CD4-positive, alpha-beta T cell treated with Interleukin-17A for 1 hour (primary cell): Measurements from ENCODE around the gene POC1A.
A peak's percentile ranks its signal among the peaks of the same experiment; 100 is the strongest.

Experiments used
- DNase-seq: peaks from one replicate; pipeline ENCODE4 v3.0.0-alpha.2; 2020

The POC1A gene

DNA sequence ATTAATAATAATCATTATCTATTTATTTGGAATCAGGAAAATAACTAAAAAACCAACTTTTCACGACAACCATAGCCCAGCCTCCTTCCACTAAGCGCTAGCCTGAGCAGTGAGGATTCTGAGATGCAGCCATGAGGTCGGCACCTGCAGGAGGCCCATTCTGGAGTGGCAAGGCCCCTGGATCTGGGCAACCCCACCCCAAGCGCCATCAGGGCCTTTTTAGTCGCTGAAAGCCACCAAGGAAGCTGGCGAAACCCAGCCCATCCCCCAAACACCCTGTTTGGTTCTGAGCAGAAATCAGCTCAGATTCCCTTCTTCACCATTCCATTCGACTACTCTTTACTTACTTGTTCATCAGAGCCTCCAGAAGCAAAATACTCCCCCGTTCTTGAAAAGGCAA is 29.5 kb downstream of the POC1A start:
- no peak for DNase-seq

DNA sequence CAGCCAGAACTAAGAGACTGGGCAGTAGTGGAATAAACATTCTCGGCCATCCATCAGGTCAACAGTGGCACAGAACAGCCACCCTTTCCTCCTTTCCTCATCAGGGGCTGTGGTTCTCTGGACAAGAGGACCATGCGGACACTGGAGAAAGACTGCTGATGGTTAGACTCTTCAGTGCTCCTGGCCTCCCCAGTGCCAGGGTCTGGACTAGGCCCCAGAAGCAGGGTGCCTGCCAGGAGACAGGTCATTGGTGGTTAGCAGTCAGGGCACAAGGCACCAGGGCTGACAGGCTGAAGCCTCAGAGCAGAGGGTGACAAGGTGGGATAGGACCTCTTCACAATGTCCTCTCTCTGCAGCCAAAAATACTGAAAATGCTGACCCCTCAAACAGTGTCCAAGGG is 30.1 kb downstream of the POC1A start:
- DNase-seq, result no peak

DNA sequence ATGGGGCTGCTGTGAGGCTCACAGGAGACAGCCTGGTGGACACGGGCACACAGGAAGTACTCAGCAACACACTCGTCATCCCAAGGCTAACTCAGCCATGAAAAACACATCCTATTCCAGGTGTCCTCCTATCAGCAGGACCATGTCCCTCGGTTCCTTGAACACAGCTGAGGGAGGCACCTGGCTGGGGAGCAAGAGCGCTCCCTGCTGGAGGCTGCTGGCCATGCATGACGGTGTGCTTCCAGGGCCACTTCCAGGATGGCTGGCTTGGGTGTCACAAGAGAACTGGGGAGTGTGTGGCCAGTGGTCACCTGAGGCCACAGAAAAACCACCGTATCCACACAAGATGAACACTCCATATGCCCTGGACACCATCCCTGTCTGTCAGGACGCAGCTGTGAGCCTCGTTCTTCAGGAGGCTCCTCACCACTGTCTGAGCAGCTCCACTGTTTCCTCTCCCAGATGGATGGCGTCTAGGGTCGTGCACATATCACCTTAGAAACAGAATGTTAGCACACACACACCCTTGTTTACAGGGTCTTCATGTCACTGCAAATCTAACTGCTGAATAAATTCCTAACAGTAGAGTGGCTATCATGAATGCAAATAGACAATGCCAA is 31.0 kb downstream of the POC1A start:
- peak; percentile 80 for DNase-seq

DNA sequence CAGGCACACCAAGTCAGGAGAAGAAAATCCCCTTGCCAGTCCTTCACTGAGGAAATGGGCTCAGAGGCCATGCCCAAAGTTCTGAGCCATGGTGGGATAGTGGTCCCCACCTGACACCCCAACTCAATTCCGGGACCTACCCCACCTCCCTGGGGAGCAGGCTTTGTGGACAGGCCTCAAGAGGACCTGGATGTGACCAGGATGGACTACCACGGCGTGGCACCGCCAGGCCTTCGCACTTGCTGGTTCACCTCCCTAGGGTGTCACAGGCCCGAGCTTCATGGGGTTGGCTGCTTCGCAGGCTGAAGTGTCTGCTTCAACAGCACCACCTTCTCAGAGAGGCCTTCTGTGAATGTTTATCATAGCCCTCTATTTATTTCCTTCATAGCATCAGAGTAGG is 31.7 kb downstream of the POC1A start:
- no peak for DNase-seq

DNA sequence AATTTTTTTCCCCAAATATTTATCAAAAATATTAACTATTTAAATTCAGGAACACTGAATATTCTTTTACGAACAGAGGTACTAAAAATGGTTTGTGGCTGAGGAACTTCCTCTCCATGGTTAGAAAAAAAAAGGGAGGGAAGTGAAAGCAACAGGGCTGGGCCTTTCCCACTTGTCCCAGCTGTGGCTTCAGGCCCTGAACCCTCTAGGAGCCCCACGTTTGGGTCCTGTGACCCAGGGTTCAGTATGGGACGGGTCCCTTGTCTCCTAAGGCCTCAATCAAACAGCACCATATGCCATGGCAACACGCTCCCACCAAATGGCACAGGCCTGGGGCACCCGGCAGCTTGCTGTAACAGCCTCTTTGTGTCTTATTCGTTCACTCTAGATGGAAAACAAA is 32.4 kb downstream of the POC1A start:
- no peak for DNase-seq

DNA sequence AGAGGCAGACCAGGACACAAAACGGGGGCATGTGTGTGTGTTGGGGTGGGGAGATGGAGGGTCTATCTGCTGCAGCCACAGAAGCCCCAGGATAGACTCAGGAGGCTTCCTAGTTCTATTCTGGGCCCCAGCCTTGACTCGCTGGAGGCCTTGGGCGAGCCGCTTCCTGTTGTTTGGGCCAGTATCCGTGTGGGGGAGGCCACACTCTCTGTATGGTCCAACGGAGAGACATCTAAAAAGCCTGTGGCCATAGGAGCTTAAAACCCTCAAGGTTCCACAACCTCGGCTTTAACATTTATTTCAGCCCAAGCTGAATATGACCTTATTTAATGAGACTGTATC is 32.8 kb downstream of the POC1A start:
- DNase-seq, result no peak

DNA sequence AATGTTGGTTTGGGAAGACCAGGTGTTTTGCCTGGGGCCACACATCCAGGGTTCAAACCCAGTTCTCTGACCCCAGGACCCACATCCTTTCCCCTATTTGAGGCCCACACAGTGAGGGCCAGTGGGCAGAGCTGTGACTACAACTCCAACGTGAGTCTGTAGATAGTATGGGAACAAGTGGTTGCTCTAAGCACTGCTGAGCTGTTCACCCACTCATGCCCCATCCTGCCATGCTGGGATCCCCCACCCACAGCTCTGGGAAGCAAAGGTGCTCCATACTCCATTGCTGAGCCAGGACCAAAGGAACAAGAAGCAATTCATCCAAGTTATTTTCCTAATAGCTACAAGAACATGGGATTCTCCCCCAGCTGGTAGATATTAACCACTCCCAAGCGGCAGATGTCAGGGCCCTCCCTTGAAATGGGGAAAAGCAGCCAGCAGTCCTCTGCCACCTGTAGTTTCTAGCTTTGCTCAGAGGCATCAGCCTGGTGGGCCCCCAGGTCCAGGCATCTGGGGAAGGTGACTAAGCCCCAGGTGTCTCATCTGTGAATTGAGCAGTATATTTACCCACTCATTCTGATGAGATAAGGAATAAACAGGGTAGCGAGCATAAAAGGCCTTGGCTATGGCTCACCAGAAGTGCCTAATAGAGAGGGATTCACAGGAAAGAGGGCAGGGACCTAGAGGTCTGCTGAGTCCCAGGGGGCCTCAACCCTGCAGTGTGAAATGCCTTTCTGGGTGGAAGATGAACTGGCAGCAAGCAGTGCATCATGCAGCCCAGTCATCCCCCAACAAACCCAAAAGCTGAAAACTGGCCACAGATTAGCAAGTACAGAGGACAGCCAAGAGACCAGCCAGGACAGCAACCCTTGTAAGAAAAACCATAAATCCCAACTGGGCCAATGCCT is 33.4 kb downstream of the POC1A start:
- DNase-seq, result no peak

DNA sequence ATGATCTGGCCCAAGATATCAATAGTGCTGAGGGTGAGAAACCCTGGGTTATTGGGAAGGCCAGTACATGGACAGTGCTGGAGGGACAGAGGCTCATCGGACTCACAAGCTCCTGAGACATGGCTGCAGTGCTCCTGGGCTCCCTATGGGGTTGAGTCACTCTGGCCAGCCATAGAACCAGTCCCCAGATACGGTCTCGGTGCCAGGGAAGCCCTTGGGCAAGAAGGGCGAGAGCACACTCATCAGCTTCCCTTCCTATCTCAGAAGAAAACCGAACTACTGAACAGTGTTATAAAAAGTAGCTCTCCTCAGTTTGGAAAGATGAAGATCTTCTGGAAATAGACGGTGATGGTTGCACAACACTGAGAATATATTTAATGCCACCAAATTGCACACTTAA is 34.4 kb downstream of the POC1A start:
- no peak for DNase-seq

DNA sequence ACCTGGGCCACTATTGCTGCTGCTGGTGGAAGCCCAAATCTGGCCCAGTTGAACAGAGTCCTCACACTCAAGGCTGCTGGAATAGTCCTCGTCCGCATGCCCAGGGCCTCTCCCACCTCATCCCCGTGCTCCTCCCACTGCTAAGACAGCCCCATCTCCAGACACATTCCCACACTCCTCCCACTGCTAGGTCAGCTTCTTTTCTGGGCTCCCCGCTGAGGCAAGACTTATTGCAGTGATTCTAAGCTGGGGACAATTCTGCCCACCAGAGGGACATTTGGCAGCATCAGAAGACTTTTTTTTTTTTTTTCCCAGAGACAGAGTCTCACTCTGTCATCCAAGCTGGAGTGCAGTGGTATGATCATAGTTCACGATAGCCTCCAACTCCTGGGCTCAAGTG is 35.1 kb downstream of the POC1A start:
- no peak for DNase-seq

DNA sequence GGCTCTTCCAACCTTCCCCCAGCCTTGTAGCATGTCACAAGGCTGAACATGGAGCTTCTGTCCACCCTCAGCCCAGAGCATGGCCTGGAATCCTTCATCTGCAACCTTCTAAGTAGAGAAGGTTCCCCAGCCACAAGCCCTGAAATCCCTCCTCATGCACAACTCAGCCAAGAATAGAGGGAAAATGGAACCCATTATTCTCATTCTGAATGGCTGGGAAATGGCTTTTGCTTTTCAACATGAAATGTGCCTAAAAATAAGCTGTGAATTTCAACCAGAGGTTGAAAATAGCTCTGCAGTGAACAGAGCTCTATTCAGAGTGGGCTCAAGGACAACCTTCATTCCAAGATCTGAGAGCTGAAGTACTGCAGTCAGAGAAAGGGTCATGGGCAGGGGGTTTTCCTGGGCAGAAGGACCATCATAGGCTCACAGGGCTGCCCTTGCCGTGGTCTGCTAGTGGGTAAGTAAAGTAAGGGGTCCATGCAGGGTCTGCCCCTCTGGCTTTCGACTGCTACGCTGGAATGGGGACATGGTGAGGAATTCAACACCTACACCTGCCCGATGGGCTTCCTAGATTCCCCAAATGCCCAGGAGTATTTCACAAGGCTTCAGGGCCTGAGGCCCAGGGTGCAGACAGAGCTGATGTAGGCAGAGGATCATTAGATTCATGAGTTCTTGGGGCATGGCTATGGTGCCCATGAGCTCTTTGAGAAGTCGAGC is 35.9 kb downstream of the POC1A start:
- no peak for DNase-seq

DNA sequence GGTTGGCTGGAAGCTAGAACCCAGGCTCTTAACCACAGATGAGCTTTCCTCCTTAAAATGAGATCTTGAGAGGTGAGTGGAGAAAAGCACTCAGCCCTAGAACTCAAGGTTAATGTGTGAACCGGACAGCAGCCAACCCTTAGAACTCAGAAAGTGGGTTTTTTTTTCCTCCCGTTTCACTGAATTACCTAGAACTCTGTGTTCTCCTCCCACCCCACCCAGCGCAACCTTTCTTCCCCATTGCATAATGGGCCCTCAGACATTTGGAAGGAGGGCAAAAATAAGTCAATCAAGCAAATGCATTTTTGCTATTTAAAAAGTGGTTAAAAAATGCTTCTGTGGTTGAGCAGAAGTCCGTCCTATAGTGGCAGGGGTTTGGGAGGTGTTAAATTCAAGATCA is 36.7 kb downstream of the POC1A start:
- no peak for DNase-seq

DNA sequence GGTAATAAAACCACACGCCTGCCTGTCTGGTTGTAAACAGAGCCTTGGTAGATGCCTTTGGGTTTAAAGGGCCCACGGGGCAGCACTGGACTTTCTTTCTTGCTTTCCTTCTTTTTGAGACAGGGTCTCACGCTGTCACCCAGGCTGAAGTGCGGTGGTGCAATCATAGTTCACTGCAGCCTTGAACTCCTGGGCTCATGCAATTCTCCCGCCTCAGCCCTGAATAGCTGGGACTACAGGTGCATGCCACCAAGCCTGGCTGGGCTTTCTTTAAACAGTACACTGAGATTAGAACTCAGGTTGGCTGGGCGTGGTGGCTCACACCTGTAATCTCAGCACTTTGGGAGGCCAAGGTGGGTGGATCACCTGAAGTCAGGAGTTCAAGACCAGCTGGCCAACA is 42.2 kb downstream of the POC1A start:
- no peak for DNase-seq

DNA sequence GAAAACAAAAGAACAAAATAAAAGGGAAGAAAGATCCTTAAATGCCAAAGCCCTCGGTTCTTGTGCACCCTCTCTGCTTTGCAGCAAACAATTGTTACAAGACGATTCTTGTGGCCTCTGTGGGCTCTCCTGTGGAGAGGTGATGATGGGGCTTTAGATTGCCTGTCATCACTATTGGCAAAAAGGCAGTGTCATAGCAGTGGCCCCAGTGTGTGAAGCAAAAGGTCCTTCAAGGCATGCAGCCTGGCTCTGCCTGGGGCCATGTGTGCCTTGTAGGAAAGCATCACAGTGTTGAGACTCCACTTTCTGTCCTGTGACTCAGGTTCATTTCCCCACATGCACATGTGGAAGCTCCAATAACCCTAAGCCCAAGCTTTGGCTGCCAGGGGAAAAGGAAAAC is 43.7 kb downstream of the POC1A start:
- no peak for DNase-seq

DNA sequence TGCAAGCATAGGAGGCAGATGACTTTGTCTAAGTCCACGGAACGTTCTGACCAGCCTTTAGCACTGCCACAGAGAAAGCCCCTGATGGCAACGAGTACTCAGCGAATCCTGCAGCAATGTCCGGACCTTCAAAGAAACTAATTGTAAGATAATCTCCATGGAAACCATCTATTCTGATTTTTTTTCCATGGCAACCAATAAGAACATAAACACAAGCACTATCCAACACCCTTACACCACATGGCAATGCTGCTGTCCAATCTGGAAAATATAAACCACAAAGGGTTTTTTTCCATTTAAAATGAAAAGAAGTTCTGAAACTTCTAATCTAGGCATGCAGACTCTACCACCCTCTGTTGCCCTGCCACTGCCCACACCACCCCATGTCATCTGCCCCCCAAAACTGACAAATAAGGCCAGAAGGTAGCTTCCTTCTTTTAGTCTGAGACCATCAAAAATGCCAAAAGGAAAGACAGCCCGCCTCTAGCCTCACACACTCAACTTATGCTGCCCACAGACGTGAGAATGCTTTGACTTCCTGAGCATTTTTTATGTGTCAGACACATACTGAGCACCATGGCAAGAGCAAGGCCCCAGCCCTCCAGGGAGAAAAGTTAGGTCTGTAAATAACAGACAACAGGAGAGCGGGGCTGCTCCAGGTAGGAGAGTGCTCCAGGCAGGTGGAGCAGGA is 44.5 kb downstream of the POC1A start:
- no peak for DNase-seq

DNA sequence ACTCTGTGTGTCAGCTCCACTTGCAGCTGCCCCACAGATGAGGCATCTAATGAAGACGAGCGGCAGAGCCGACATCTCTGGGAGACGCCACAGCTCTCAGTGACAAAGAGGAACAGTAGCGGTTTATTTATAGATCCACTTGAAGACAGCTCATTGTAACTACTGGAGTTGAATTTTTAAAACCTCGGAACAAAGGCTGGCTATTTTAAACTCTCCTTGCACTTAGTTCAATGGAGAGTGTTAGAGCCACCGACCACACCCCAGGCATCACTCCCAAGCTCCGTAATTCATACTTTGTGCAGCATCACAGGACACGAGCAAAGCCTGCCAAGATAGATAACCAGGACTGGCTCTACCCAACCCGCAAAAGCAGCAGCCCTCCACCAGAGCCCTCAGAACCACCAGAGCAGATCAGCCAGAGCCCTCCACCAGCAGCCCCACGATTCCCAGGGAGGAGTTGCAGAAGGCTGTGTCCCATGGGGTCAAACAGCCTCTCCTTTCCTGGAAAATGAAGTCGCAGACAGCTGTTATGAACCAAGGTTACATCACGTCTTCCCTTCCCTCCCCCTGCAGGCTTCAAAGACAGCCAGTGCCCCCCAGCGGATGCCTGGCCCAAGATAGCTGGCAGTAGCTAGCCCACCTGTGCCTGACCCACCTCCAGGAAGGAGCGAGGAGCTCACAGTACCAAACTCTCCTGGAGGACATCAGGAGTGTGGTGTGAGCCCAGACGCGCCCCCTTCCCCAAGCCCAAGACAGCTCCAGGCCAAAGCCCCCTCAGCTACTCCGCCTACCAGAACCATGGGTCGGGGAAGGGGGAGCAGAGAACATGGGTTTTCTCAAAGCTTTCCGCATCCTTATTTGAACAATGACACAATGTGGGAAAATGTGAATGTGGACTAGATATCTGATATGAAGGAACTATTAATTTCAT is 45.7 kb downstream of the POC1A start:
- DNase-seq, result no peak

DNA sequence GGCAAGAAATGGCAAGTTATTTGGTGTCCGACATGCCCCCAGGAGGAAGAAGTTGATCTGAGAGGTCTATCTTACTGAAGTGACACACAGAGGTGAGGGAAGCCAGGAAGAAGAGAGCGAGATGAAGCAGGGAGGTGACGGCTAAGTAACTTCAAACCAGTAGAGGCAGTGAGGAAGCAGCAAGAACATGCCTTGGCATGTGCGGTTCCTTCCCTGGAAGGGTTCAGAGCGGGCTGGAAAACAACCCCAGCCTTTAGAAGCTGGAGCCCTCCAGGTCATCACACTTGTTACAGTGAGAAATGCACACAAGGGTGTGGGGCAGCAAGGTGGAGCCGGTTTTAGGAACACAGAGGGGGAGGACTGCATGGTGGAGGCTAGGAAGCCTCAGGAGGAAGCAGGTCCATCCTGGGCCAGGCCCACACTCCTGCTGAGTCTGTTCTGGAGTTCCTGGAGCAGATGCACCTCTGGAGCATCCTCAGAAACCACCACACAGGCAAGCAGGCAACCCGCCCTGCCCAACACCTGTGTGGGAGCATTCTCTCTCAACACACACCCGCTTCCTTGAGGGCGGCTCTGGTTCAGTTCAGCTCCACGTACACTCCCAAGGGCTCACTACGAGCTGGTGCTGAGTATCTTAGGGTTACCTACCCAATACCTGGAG is 47.1 kb downstream of the POC1A start:
- DNase-seq, result no peak

DNA sequence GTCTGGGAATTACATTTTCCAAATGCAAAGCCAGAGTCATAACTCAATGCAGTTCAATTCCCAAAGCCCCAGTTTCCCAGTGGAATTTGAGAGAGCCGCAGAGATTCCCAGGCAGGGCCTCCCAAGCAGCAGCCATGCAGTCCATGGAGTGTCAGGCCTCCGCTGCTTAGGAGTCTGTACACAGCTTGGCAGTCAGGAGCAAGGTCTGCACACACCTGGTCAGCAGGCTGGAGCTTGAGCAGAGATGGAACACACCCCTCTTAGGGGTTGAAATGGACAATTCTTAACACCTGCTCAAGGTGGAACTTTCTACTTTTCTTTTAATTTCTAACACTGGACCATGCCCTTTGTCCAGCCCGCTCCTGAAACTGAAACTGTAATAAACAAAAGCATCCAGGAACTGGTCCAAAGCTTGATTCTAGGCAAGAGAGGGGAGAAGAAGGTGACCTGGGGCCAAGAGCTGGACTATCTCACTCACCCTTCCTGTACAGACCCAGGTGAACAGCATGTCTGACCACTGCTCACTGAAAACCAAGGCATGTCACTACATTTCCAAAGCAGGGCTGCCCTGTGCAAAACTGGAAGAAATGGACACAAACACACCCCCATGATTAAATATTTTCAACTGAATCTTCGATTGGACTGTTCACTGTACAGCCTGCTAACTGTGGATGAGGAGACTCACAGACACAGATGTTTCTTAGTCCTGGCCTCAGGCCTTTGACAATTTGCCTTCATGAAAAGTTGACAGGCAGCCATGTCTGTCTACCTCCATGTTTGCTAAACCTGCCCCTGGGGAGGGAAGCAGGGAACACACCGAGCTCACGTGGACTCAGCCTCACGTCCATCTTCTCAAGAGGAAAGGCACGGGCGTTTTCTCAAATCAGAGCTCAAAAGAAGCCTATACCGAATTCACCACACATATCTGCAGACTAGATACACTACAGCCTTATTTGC is 49.3 kb downstream of the POC1A start:
- no peak for DNase-seq

DNA sequence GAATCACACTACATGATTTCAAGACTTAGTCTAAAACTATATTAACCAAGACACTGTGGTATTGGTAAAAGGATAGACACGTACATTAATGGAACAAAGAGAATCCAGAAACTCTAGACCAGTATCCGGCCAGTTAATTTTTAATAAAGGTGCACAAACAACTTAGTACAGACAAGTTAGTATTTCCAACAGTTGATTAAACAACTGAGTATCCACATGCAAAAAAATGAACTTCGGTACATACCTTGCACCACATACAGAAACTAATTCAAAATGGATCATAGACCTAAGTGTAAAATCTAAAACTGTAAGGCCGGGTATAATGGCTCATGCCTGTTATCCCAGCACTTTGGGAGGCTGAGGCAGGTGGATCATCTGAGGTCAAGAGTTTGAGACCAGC is 51.3 kb downstream of the POC1A start:
- DNase-seq, result no peak

DNA sequence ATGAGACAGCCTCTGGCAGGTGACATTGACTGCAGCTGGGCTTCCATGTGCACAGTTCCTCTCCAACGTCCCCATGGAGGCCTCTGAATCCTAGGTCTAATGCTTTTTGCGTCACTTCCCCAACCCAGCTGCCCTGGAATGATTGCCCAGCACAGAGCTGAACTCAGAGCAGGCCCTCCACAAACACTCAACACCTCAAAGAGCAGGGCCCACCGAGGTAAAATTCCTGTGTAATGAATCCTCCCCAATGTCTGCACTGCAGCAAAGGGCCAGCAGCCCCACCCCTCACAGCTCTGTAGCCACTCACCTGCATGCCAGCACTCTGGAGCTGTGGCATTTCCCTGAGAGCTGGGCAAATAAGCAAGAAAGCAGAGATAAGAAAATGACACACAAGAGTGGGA is 55.2 kb downstream of the POC1A start:
- DNase-seq, result no peak

DNA sequence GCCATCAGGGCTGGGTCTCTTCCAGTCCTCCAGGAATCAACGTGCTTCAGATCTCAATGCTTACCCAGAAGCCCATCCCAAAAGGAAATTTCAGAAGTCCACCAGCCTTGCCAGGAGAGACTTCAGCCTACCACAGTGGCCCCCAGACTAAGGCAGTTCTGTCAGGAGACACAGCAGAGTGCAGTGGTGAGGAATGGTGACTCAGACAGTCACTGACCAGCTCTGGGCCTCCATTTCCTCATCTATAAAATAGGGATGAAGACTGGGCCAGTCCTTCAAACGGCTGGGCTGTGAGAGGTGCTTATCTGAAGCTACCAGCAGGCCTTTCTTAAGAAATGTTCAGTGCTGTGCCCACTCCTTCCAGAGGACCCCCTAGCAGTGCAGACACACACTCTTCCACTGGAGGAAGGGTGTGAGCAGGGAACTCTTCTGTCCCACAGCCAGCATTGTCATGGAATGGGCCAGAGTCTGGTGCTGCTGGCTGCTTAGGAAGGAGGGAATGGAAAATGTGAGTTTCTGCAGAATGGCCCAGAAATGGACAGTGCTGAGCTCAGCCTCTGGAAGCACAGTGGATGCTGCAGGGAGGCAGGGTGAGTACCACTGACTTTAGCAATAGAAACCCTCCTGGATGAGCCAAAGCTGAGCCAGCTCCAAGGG is 56.2 kb downstream of the POC1A start:
- no peak for DNase-seq
